IMR-90 (cell line): ENCODE measurements around the gene CWC22. TPM values are rescaled to one million over a fixed set of nuclear protein-coding genes. Genes with fewer than 3 reads are reported as not detected.

Source experiments
- ATAC-seq: fragments of 200-7000 bp; cut with Tn5 transposase; 2 replicates; pipeline ENCODE4 v1.9.1; 2020; ENCODE audit warnings: low read depth, mild to moderate bottlenecking, moderate library complexity
- BruUV-seq: library from RNA; stranded (reverse); fragments of 400-500 nt; replicated peaks from 2 replicates; lab custom pipeline; 2021; lab: Mats Ljungman, UMichigan
- CTCF ChIA-PET: fragments of 300-600 bp; formaldehyde crosslinking; extraction: SDS; loops from one replicate; lab custom pipeline; 2021; ENCODE audit warnings: antibody characterized with exemption; lab: Yijun Ruan, JAX
- POLR2A ChIA-PET: fragments of 300-600 bp; sonication (Branson Sonifier 250); formaldehyde crosslinking; loops from one replicate; lab custom pipeline; 2022; ENCODE audit warnings: antibody characterized with exemption; ENCODE audit not compliant: unreplicated experiment; lab: Charles Lee
- DNase-seq: peaks from one replicate; pipeline ENCODE4 v3.0.0; 2013
- H2AFZ ChIP-seq: replicated peaks from 2 replicates; pipeline ENCODE3; 2013; ENCODE audit warnings: low read length, mild to moderate bottlenecking; ENCODE audit not compliant: poor library complexity
- H2AK5ac ChIP-seq: 2 replicates; pipeline ENCODE4 v1.6.1; 2013; ENCODE audit warnings: low read depth, low read length, inconsistent platforms
- H2AK9ac ChIP-seq: replicated peaks from 2 replicates; pipeline ENCODE3; 2013; ENCODE audit warnings: mild to moderate bottlenecking, low read depth, low read length, moderate library complexity; ENCODE audit not compliant: poor library complexity
- H2BK120ac ChIP-seq: 2 replicates; pipeline ENCODE4 v1.6.1; 2013; ENCODE audit warnings: low read depth, low read length, inconsistent platforms
- H2BK15ac ChIP-seq: 3 replicates; pipeline ENCODE4 v1.6.1; 2013; ENCODE audit warnings: low read depth, low read length, inconsistent platforms
- H2BK20ac ChIP-seq: 2 replicates; pipeline ENCODE4 v1.6.1; 2013; ENCODE audit warnings: low read depth, mild to moderate bottlenecking, inconsistent platforms, low read length, moderate library complexity
- H2BK5ac ChIP-seq: 2 replicates; pipeline ENCODE4 v1.6.1; 2013; ENCODE audit warnings: mild to moderate bottlenecking, low read depth, low read length, inconsistent platforms; ENCODE audit not compliant: poor library complexity, severe bottlenecking
- H3K14ac ChIP-seq: replicated peaks from 2 replicates; pipeline ENCODE4 v1.6.1; 2013; ENCODE audit warnings: low read depth, low read length, inconsistent platforms
- H3K18ac ChIP-seq: 2 replicates; pipeline ENCODE4 v1.6.1; 2013; ENCODE audit warnings: low read depth, low read length, control low read depth
- H3K23ac ChIP-seq: 2 replicates; pipeline ENCODE4 v1.6.1; 2013; ENCODE audit warnings: low read depth, low read length, inconsistent platforms
- H3K27ac ChIP-seq: 2 replicates; pipeline ENCODE4 v1.5.1; 2013; ENCODE audit warnings: mild to moderate bottlenecking, control low read depth, low read length; ENCODE audit not compliant: insufficient read depth
- H3K27me3 ChIP-seq: 2 replicates; pipeline ENCODE4 v1.6.1; 2013; ENCODE audit warnings: low read length; ENCODE audit not compliant: control insufficient read depth, insufficient read depth
- H3K36me3 ChIP-seq: 2 replicates; pipeline ENCODE4 v1.6.1; 2013; ENCODE audit warnings: low read length, mixed read lengths; ENCODE audit not compliant: control insufficient read depth, insufficient read depth
- H3K4ac ChIP-seq: 2 replicates; pipeline ENCODE4 v1.6.1; 2013; ENCODE audit warnings: low read depth, low read length, inconsistent platforms
- H3K4me1 ChIP-seq: 2 replicates; pipeline ENCODE4 v1.6.1; 2013; ENCODE audit warnings: low read length, mixed read lengths; ENCODE audit not compliant: control insufficient read depth, insufficient read depth
- H3K4me2 ChIP-seq: 2 replicates; pipeline ENCODE4 v1.6.1; 2013; ENCODE audit warnings: low read depth, mild to moderate bottlenecking, control low read depth, low read length, moderate library complexity
- H3K4me3 ChIP-seq: 2 replicates; pipeline ENCODE4 v1.5.1; 2013; ENCODE audit warnings: low read depth, mild to moderate bottlenecking, control low read depth, low read length, moderate library complexity; ENCODE audit not compliant: insufficient read depth
- H3K56ac ChIP-seq: 2 replicates; pipeline ENCODE4 v1.6.1; 2013; ENCODE audit warnings: low read length, inconsistent platforms; ENCODE audit not compliant: insufficient read depth; ENCODE audit errors: extremely low read depth
- H3K79me1 ChIP-seq, 2 experiments: 2 replicates each; pipeline ENCODE4 v1.6.1; 2013; ENCODE audit warnings: low read length in 2 of 2, inconsistent platforms in 1 of 2, low read depth in 1 of 2
- H3K9ac ChIP-seq: 2 replicates; pipeline ENCODE4 v1.6.1; 2013; ENCODE audit warnings: low read depth, low read length, control low read depth
- H3K9me1 ChIP-seq: 2 replicates; pipeline ENCODE4 v1.6.1; 2013; ENCODE audit warnings: low read length, inconsistent platforms; ENCODE audit not compliant: insufficient read depth
- H3K9me3 ChIP-seq: 2 replicates; pipeline ENCODE4 v1.6.1; 2013; ENCODE audit warnings: low read length; ENCODE audit not compliant: control insufficient read depth, insufficient read depth
- H4K20me1 ChIP-seq: 2 replicates; pipeline ENCODE4 v1.6.1; 2013; ENCODE audit warnings: low read length, inconsistent platforms; ENCODE audit not compliant: insufficient read depth
- H4K5ac ChIP-seq: 2 replicates; pipeline ENCODE4 v1.6.1; 2013; ENCODE audit warnings: mild to moderate bottlenecking, low read depth, low read length, control low read depth
- H4K8ac ChIP-seq, 2 experiments: 2 replicates each; pipeline ENCODE4 v1.6.1; 2013; ENCODE audit warnings: low read depth in 2 of 2, low read length in 2 of 2, control low read depth in 1 of 2, inconsistent platforms in 1 of 2
- H4K91ac ChIP-seq: 2 replicates; pipeline ENCODE4 v1.6.1; 2013; ENCODE audit warnings: low read depth, low read length, inconsistent platforms; ENCODE audit not compliant: insufficient read depth
- BHLHE40 ChIP-seq: fragments of 150-350 bp; IDR thresholded peaks from 2 replicates; pipeline ENCODE4 v1.6.1; 2016; ENCODE audit warnings: mild to moderate bottlenecking, low read depth, low read length
- CEBPB ChIP-seq: IDR thresholded peaks from 2 replicates; pipeline ENCODE4 v1.6.1; 2012; ENCODE audit warnings: low read depth, low read length, improper control_type of control experiment
- CHD1 ChIP-seq: IDR thresholded peaks from 2 replicates; pipeline ENCODE4 v1.6.1; 2012; ENCODE audit warnings: low read depth, low read length, improper control_type of control experiment
- MAFK ChIP-seq: IDR thresholded peaks from 2 replicates; pipeline ENCODE4 v1.6.1; 2012; ENCODE audit warnings: low read depth, low read length, improper control_type of control experiment
- MAZ ChIP-seq: IDR thresholded peaks from 2 replicates; pipeline ENCODE4 v1.6.1; 2012; ENCODE audit warnings: low read depth, mild to moderate bottlenecking, low read length, improper control_type of control experiment, moderate library complexity, borderline replicate concordance
- MXI1 ChIP-seq: IDR thresholded peaks from 2 replicates; pipeline ENCODE4 v1.6.1; 2012; ENCODE audit warnings: low read depth, mild to moderate bottlenecking, low read length, moderate library complexity, borderline replicate concordance
- POLR2A ChIP-seq: IDR thresholded peaks from 2 replicates; pipeline ENCODE4 v1.6.1; 2012; ENCODE audit warnings: mild to moderate bottlenecking, low read depth, low read length
- RAD21 ChIP-seq: IDR thresholded peaks from 2 replicates; pipeline ENCODE4 v1.6.1; 2012; ENCODE audit warnings: low read length, improper control_type of control experiment
- RCOR1 ChIP-seq: IDR thresholded peaks from 2 replicates; pipeline ENCODE4 v1.6.1; 2012; ENCODE audit warnings: mild to moderate bottlenecking, low read length, improper control_type of control experiment; ENCODE audit not compliant: insufficient replicate concordance
- RFX5 ChIP-seq: IDR thresholded peaks from 2 replicates; pipeline ENCODE4 v1.8.0; 2012; ENCODE audit warnings: low read depth, mild to moderate bottlenecking, low read length, moderate library complexity
- SMC3 ChIP-seq: fragments of 150-350 bp; IDR thresholded peaks from 2 replicates; pipeline ENCODE4 v1.6.1; 2016; ENCODE audit warnings: low read depth, mild to moderate bottlenecking, antibody characterized with exemption, low read length, moderate library complexity
- WGBS, 2 experiments: methylation state at CpG; one replicate each; pipeline versions ENCODE4 v1.1.5 to v1.1.7; 2013; ENCODE audit warnings: missing lambda C conversion rate in 2 of 2; ENCODE audit not compliant: insufficient read length in 1 of 2; ENCODE audit errors: extremely low coverage in 2 of 2; 5-methylcytosine and 5-hydroxymethylcytosine counted together
- dilution Hi-C: fragments of 300-500 bp; cut with HindIII; formaldehyde crosslinking; loops from one replicate; pipeline ENCODE4 v1.14.3; 2018; ENCODE audit warnings: low sequenced_read_pairs; ENCODE audit not compliant: unreplicated experiment
- in situ Hi-C: fragments of 300-500 bp; cut with MboI; formaldehyde crosslinking; loops from 3 replicates; pipeline ENCODE4 v1.14.3; 2019; ENCODE audit warnings: low sequenced_read_pairs, inconsistent platforms, mixed read lengths
- intact Hi-C: fragments of 100-400 bp; cut with micrococcal nuclease; formaldehyde crosslinking; loops from 2 replicates; pipeline ENCODE4 v1.10.0; 2022
- polyA plus RNA-seq, 3 experiments: library from polyadenylated mRNA; depleted of rRNA; stranded (reverse); fragments of >200 nt; gene quantifications; 2 replicates each; pipeline ENCODE4 v1.2.3, GENCODE V29; 2012; ENCODE audit warnings: low replicate concordance in 1 of 3
- total RNA-seq: library from RNA; depleted of rRNA; stranded (reverse); fragments of >200 nt; gene quantifications from 2 replicates; pipeline ENCODE4 v1.2.3, GENCODE V29; 2012
- TF ChIP-seq, protein P1 (sequence below): fragments of 150-350 bp; IDR thresholded peaks from 2 replicates; pipeline ENCODE4 v1.6.1; 2017; ENCODE audit warnings: mild to moderate bottlenecking, antibody characterized with exemption, low read length, low read depth
- TF ChIP-seq, protein P2 (sequence below): conservative IDR thresholded peaks from 2 replicates; pipeline ENCODE4 v1.5.1; 2012; ENCODE audit warnings: mild to moderate bottlenecking, low read depth, low read length, improper control_type of control experiment

CWC22 gene
- total and polyA plus RNA-seq, 2 of the 4 experiments (the other 2 are of a cell fraction) = 4.5 to 17.9 TPM

GRCh38 chr2:179951680-179952079 is 55.4 kb downstream of the CWC22 start:
- H4K91ac ChIP-seq = no peak overlapping the region
- peaks cover 12% of the 10 kb centered on the region for H3K36me3 ChIP-seq
- no peak overlapping the region for H3K9ac ChIP-seq
- H3K4me2 ChIP-seq = no peak overlapping the region
- H3K27me3 ChIP-seq = no peaks in the 10 kb centered on the region
- no TSS peak for BruUV-seq
- no peak overlapping the region for H3K23ac ChIP-seq
- H3K79me1 ChIP-seq = no peaks in the 10 kb centered on the region; a peak in 1 of 4 replicates
- H2BK15ac ChIP-seq = no peak overlapping the region
- H2BK120ac ChIP-seq = no peak overlapping the region
- TF ChIP-seq MXI1 (no peak), RCOR1 (no peak), SMC3 (no peak), MAFK (no peak), RFX5 (no peak), MAZ (no peak), CEBPB (no peak), CHD1 (no peak), RAD21 (no peak), POLR2A (no peak), BHLHE40 (no peak)
- TF ChIP-seq, protein P1, sequence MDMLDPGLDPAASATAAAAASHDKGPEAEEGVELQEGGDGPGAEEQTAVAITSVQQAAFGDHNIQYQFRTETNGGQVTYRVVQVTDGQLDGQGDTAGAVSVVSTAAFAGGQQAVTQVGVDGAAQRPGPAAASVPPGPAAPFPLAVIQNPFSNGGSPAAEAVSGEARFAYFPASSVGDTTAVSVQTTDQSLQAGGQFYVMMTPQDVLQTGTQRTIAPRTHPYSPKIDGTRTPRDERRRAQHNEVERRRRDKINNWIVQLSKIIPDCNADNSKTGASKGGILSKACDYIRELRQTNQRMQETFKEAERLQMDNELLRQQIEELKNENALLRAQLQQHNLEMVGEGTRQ = no peak
- TF ChIP-seq, protein P2, sequence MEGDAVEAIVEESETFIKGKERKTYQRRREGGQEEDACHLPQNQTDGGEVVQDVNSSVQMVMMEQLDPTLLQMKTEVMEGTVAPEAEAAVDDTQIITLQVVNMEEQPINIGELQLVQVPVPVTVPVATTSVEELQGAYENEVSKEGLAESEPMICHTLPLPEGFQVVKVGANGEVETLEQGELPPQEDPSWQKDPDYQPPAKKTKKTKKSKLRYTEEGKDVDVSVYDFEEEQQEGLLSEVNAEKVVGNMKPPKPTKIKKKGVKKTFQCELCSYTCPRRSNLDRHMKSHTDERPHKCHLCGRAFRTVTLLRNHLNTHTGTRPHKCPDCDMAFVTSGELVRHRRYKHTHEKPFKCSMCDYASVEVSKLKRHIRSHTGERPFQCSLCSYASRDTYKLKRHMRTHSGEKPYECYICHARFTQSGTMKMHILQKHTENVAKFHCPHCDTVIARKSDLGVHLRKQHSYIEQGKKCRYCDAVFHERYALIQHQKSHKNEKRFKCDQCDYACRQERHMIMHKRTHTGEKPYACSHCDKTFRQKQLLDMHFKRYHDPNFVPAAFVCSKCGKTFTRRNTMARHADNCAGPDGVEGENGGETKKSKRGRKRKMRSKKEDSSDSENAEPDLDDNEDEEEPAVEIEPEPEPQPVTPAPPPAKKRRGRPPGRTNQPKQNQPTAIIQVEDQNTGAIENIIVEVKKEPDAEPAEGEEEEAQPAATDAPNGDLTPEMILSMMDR = no peak
- no peak overlapping the region for H3K4me3 ChIP-seq
- H2AK5ac ChIP-seq = no peak overlapping the region
- intact Hi-C loops (no loop called here), dilution Hi-C loops (no loop called here), in situ Hi-C loops (no loop called here)
- H3K9me1 ChIP-seq = no peaks in the 10 kb centered on the region
- H3K14ac ChIP-seq = no peak overlapping the region
- no peaks in the 10 kb centered on the region for H3K4me1 ChIP-seq
- WGBS, 2 experiments = 100% methylated on average over 1 of the region's 1 CpG; no CpG with 5 or more reads in 1 of the 2 experiments
- ATAC-seq = no peak
- DNase-seq = no peak
- no peaks in the 10 kb centered on the region for H3K9me3 ChIP-seq
- no peaks in the 10 kb centered on the region for H4K20me1 ChIP-seq
- H2BK20ac ChIP-seq = no peak overlapping the region
- no peak overlapping the region for H4K8ac ChIP-seq
- CTCF ChIA-PET = no interaction called here
- no peak overlapping the region for H2AFZ ChIP-seq
- H3K18ac ChIP-seq = no peak overlapping the region
- H3K56ac ChIP-seq = no peak overlapping the region
- H2AK9ac ChIP-seq = no peak overlapping the region
- H2BK5ac ChIP-seq = no peak overlapping the region
- POLR2A ChIA-PET = no interaction called here
- no peak overlapping the region for H3K27ac ChIP-seq
- H4K5ac ChIP-seq = no peak overlapping the region
- no peak overlapping the region for H3K4ac ChIP-seq
